A673 (cell line): ENCODE results near the gene CTRL. TPM values are rescaled to one million over a fixed set of nuclear protein-coding genes. Genes with fewer than 3 reads are reported as not detected.

Experiments
- BruUV-seq: library from RNA; stranded (reverse); fragments of 400-500 nt; replicated peaks from 2 replicates; lab custom pipeline; 2021; lab: Mats Ljungman, UMichigan
- CTCF ChIA-PET: fragments of 300-600 bp; sonication (Branson Sonifier 250); formaldehyde crosslinking; loops from one replicate; lab custom pipeline; 2022; ENCODE audit warnings: antibody characterized with exemption; lab: Charles Lee
- POLR2A ChIA-PET: fragments of 300-600 bp; sonication (Branson Sonifier 250); formaldehyde crosslinking; loops from one replicate; lab custom pipeline; 2022; ENCODE audit warnings: antibody characterized with exemption; ENCODE audit not compliant: low non-redundant PET; lab: Charles Lee
- DNase-seq: peaks from one replicate; pipeline ENCODE4 v3.0.0-alpha.2; 2015; ENCODE audit warnings: low spot score
- H3K27ac ChIP-seq: fragments of 200-600 bp; sonication (generic); 2 replicates; pipeline ENCODE4 v1.5.1; 2016; ENCODE audit warnings: mixed run types, low read depth, mild to moderate bottlenecking, mixed read lengths, antibody characterized with exemption, low read length; ENCODE audit not compliant: poor library complexity, severe bottlenecking
- H3K27me3 ChIP-seq: fragments of 200-600 bp; sonication (generic); replicated peaks from 2 replicates; pipeline ENCODE4 v1.6.1; 2017; ENCODE audit warnings: mixed run types, low read depth, mild to moderate bottlenecking, mixed read lengths, antibody characterized with exemption, low read length; ENCODE audit not compliant: insufficient read depth, poor library complexity
- H3K36me3 ChIP-seq: fragments of 200-600 bp; sonication (generic); 2 replicates; pipeline ENCODE4 v1.6.1; 2016; ENCODE audit warnings: mixed run types, mild to moderate bottlenecking, mixed read lengths, antibody characterized with exemption, low read length; ENCODE audit not compliant: insufficient read depth, poor library complexity, severe bottlenecking
- H3K4me1 ChIP-seq: fragments of 200-600 bp; sonication (generic); 2 replicates; pipeline ENCODE4 v1.6.1; 2017; ENCODE audit warnings: mixed run types, mild to moderate bottlenecking, mixed read lengths, antibody characterized with exemption, low read length; ENCODE audit not compliant: insufficient read depth, poor library complexity, severe bottlenecking
- H3K4me3 ChIP-seq: fragments of 200-600 bp; sonication (generic); 2 replicates; pipeline ENCODE4 v1.5.1; 2016; ENCODE audit warnings: low read depth, mixed run types, mild to moderate bottlenecking, mixed read lengths, low read length; ENCODE audit not compliant: poor library complexity, severe bottlenecking
- H3K9me3 ChIP-seq: fragments of 200-600 bp; sonication (generic); 2 replicates; pipeline ENCODE4 v1.6.1; 2016; ENCODE audit warnings: mixed run types, low read depth, mild to moderate bottlenecking, mixed read lengths, antibody characterized with exemption, low read length; ENCODE audit not compliant: poor library complexity, severe bottlenecking
- CTCF ChIP-seq: fragments of 300-800, 200-600 bp; sonication (generic); conservative IDR thresholded peaks from 2 replicates; pipeline ENCODE4 v1.5.1; 2017; ENCODE audit warnings: low read depth, mild to moderate bottlenecking, antibody characterized with exemption, low read length, moderate library complexity, mixed read lengths
- EZH2 ChIP-seq: fragments of 200-600 bp; sonication (generic); IDR thresholded peaks from 2 replicates; pipeline ENCODE4 v1.6.1; 2017; ENCODE audit warnings: borderline replicate concordance, low read depth, mild to moderate bottlenecking, mixed read lengths, antibody characterized with exemption, low read length; ENCODE audit not compliant: poor library complexity, severe bottlenecking
- intact Hi-C: fragments of 100-400 bp; cut with micrococcal nuclease; formaldehyde crosslinking; loops from one replicate; pipeline ENCODE4 v1.10.0; 2022; ENCODE audit not compliant: unreplicated experiment
- total RNA-seq: library from RNA; stranded (reverse); gene quantifications from 2 replicates; pipeline ENCODE4 v1.2.3, GENCODE V29; 2021

The CTRL gene
- total RNA-seq, 1 experiment from 2014 or later: 2.9 TPM

GRCh38 chr16:67907397-67908180, 24.1 kb downstream of the CTRL start:
- Histone ChIP-seq H3K9me3 (no peaks in the 10 kb centered on the region), H3K4me1 (no peaks in the 10 kb centered on the region), H3K36me3 (no peaks in the 10 kb centered on the region), H3K27me3 (no peaks in the 10 kb centered on the region), H3K27ac (no peak overlapping the region), H3K4me3 (no peak overlapping the region)
- ChIA-PET POLR2A (interaction anchor here (0.6 kb wide), 1 partner anchor 124 kb away, joined by 12 read pairs; no protein-coding TSS in a partner anchor), CTCF (no interaction called here)
- TF ChIP-seq CTCF: no peak
- TF ChIP-seq EZH2: no peak
- intact Hi-C loops: no loop called here
- DNase-seq: no peak
- no TSS peak for BruUV-seq

GRCh38 chr16:67902831-67903230, 28.8 kb downstream of the CTRL start:
- ChIA-PET POLR2A (no interaction called here), CTCF (no interaction called here)
- DNase-seq: no peak
- BruUV-seq: no TSS peak
- no peaks in the 10 kb centered on the region for H3K27me3 ChIP-seq
- no peaks in the 10 kb centered on the region for H3K36me3 ChIP-seq
- H3K9me3 ChIP-seq: no peaks in the 10 kb centered on the region
- H3K4me1 ChIP-seq: no peaks in the 10 kb centered on the region
- no peak overlapping the region for H3K27ac ChIP-seq
- TF ChIP-seq CTCF (no peak), EZH2 (no peak)
- H3K4me3 ChIP-seq: no peak overlapping the region
- intact Hi-C loops: no loop called here

GRCh38 chr16:67901734-67902133, 29.9 kb downstream of the CTRL start:
- Histone ChIP-seq H3K36me3 (no peaks in the 10 kb centered on the region), H3K4me3 (no peak overlapping the region), H3K9me3 (no peaks in the 10 kb centered on the region), H3K27ac (no peak overlapping the region), H3K27me3 (no peaks in the 10 kb centered on the region), H3K4me1 (no peaks in the 10 kb centered on the region)
- no peak for DNase-seq
- TF ChIP-seq CTCF (no peak), EZH2 (no peak)
- intact Hi-C loops: no loop called here
- ChIA-PET POLR2A (no interaction called here), CTCF (interaction anchor here (0.7 kb wide), 1 partner anchor 421 kb away, joined by 3 read pairs; the partner anchor contains the start of gene ATP6V0D1)
- no TSS peak for BruUV-seq
